ENCODE results near the gene ANKRD16. TPM values are rescaled to one million over a fixed set of nuclear protein-coding genes. Genes with fewer than 3 reads are reported as not detected.

The ANKRD16 gene
- total and polyA plus RNA-seq, 2 of the 8 experiments (the other 6 are each of a cell fraction or from before 2014, with no cell fraction given), result 8.2 to 12.7 TPM

- TF ChIP-seq CHD7 (IDR thresholded peaks at IDR 0.05; ENCODE audit: insufficient replicate concordance, low read length), result no peak
- TF ChIP-seq SIRT6 (IDR thresholded peaks at IDR 0.05; ENCODE audit: low read length), result no peak
- TF ChIP-seq YY1 (IDR thresholded peaks at IDR 0.05; ENCODE audit: low read depth, low read length), result no peak
- TF ChIP-seq E2F6 (IDR thresholded peaks at IDR 0.05), result no peak
- no peak for TF ChIP-seq USF2 (IDR thresholded peaks at IDR 0.05; ENCODE audit: low read length)
- TF ChIP-seq SP1 (IDR thresholded peaks at IDR 0.05; ENCODE audit: low read depth, low read length), result no peak
- TF ChIP-seq SAP30 (IDR thresholded peaks at IDR 0.05; ENCODE audit: insufficient read depth, insufficient replicate concordance, low read length), result no peak
Observed at GRCh38 chr10:5833814-5834213, 55.9 kb downstream of the ANKRD16 start (continued).
